HUES48 (cell line): ENCODE data around the gene UBASH3B.
"Not testable (repeated sequence)": the region's sequence is repeated elsewhere in the genome, so short reads cannot be mapped to it uniquely, and the experiment has no call there.

Experiments used
- H3K27ac ChIP-seq: one replicate; pipeline ENCODE4 v1.7.0; 2013; ENCODE audit warnings: low read depth, low read length, inconsistent platforms
- H3K27me3 ChIP-seq: 2 replicates; pipeline ENCODE4 v1.6.1; 2013; ENCODE audit warnings: mild to moderate bottlenecking, low read length; ENCODE audit not compliant: control insufficient read depth, insufficient read depth
- H3K36me3 ChIP-seq: 2 replicates; pipeline ENCODE4 v1.6.1; 2013; ENCODE audit warnings: low read length; ENCODE audit not compliant: control insufficient read depth, insufficient read depth
- H3K4me1 ChIP-seq: 2 replicates; pipeline ENCODE4 v1.6.1; 2013; ENCODE audit warnings: mild to moderate bottlenecking, low read length; ENCODE audit not compliant: control insufficient read depth, insufficient read depth
- H3K4me3 ChIP-seq: 2 replicates; pipeline ENCODE4 v1.5.1; 2013; ENCODE audit warnings: mild to moderate bottlenecking, low read depth, low read length
- H3K9ac ChIP-seq: 2 replicates; pipeline ENCODE4 v1.6.1; 2013; ENCODE audit warnings: mild to moderate bottlenecking, low read depth, low read length, moderate library complexity
- H3K9me3 ChIP-seq: 2 replicates; pipeline ENCODE4 v1.6.1; 2013; ENCODE audit warnings: low read length; ENCODE audit not compliant: control insufficient read depth, insufficient read depth

UBASH3B gene

DNA sequence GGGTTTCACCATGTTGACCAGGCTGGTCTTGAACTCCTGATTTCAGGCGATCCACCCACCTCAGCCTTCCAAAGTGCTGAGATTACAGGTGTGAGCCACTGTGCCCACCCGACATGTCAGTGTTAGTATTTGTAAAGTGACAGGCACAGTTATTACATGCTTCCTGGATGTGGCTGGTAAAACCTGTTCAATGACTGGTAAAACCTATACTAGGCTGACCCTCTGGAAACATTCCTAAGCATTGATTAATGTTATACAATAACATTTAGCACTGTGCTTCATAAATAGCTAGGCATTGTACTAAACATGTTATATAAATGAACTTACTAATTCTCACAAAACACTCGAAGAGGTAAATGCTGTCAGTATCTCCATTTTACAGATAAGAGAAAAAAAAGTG is 206.1 kb downstream of the UBASH3B start:
- H3K4me1 ChIP-seq = no peaks in the 10 kb centered on the region
- H3K27ac ChIP-seq = no peak overlapping the region
- H3K9me3 ChIP-seq = no peaks in the 10 kb centered on the region
- no peaks in the 10 kb centered on the region for H3K27me3 ChIP-seq
- no peak overlapping the region for H3K9ac ChIP-seq
- no peak overlapping the region for H3K4me3 ChIP-seq
- H3K36me3 ChIP-seq = no peaks in the 10 kb centered on the region

DNA sequence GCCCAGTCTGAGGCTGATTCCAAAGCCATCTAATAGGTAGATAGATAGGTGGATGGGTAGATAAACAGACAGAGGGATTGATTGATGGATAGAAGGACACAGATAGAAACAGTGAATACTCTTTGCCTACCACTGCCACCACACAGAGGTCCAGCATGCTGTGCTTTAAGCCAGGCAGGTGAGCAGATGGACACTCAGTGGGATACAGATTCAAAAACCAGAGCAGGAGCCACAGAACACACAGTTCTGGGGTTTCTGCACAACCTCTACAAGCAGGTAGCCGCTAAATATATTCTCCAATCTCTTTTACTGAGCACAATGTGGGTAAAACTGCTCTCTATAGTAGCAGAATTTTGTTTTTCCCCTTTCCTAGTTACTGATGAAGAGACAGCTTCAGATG is 206.6 kb downstream of the UBASH3B start:
- Histone ChIP-seq H3K4me1 (no peaks in the 10 kb centered on the region), H3K27me3 (no peaks in the 10 kb centered on the region), H3K36me3 (no peaks in the 10 kb centered on the region), H3K9me3 (no peaks in the 10 kb centered on the region), H3K27ac (no peak overlapping the region), H3K9ac (no peak overlapping the region), H3K4me3 (no peak overlapping the region)

DNA sequence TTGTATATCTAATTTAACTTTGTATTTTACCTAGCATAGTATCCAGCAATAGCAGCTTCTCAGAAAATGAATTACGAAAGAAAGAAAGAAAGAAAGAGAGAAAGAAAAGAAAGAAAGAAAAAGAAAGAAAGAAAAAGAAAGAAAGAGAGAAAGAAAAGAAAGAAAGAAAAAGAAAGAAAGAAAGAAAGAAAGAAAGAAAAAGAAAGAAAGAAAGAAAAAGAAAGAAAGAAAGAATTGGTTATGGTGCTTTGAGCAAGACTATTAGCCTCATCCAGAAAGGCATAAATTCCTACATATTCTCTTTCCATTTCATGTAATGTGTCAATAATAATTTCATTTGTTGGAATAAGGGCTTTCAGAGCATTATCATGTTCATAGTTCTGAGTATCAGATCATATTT is 207.6 kb downstream of the UBASH3B start:
- H3K4me3 ChIP-seq, H3K9ac ChIP-seq, H3K27me3 ChIP-seq, H3K4me1 ChIP-seq, H3K9me3 ChIP-seq, H3K27ac ChIP-seq, H3K36me3 ChIP-seq: not testable (repeated sequence)

DNA sequence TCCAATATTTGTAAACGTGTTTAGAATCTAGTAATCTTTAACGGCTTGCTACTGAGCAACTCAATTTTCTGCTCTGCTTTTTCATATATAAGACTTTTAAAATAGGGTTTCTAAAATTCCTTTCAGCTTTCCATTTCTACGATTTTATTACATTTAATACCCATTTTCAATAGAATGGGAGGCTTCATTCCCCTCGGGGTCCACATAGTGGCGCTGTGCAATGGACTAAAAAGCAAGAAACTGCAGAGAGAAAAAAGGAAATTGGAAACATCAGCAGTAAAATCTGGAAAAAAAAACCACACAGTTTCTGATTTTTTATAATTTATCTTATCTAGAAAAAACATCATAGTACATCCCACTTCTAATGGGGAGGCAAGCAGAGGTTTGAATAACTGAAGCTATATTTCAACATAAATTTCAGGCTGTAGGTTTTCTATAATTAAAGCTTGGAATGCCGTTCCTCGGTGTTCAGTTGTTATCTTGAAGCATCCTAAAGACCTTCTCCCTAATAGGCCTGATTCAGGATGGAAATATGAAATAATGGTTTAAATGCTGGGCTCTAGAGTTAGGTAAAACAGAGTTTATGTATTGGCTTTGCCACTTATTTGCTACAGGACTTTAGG is 208.3 kb downstream of the UBASH3B start:
- Histone ChIP-seq H3K9me3 (no peaks in the 10 kb centered on the region), H3K4me1 (no peaks in the 10 kb centered on the region), H3K27me3 (no peaks in the 10 kb centered on the region), H3K4me3 (no peak overlapping the region), H3K9ac (no peak overlapping the region), H3K36me3 (no peaks in the 10 kb centered on the region), H3K27ac (no peak overlapping the region)
